Neutrophil (primary cell): ENCODE data around the gene GPC4.

ENCODE experiments used
- H3K27ac ChIP-seq: fragments of 200-600 bp; sonication (generic); 2 replicates; pipeline ENCODE4 v1.5.1; 2016; ENCODE audit warnings: mild to moderate bottlenecking, moderate library complexity
- H3K27me3 ChIP-seq: fragments of 200-600 bp; sonication (generic); 2 replicates; pipeline ENCODE4 v1.6.0; 2016; ENCODE audit warnings: mild to moderate bottlenecking
- H3K36me3 ChIP-seq: fragments of 200-600 bp; sonication (generic); 2 replicates; pipeline ENCODE4 v1.5.1; 2017
- H3K4me1 ChIP-seq, 2 experiments: fragments of 200-600 bp in 1 of 2; sonication (generic) in 1 of 2; 1 replicate in 1 of 2; 2 replicates in 1 of 2; pipeline versions ENCODE4 v1.5.1 to v1.6.1; 2013 to 2016; ENCODE audit warnings: low read depth in 1 of 2, low read length in 1 of 2, mild to moderate bottlenecking in 1 of 2, moderate library complexity in 1 of 2; ENCODE audit not compliant: control insufficient read depth in 1 of 2, insufficient read depth in 1 of 2
- H3K4me3 ChIP-seq, 2 experiments: fragments of 200-600 bp in 1 of 2; sonication (generic) in 1 of 2; 1 replicate in 1 of 2; 2 replicates in 1 of 2; pipeline ENCODE4 v1.5.1; 2013 to 2016; ENCODE audit warnings: low read depth in 1 of 2, low read length in 1 of 2, mild to moderate bottlenecking in 1 of 2, moderate library complexity in 1 of 2
- H3K9me3 ChIP-seq: fragments of 200-600 bp; sonication (generic); 2 replicates; pipeline ENCODE4 v1.5.1; 2016
- TF ChIP-seq, protein P1 (sequence below): fragments of 200-600 bp; sonication (generic); IDR thresholded peaks from 2 replicates; pipeline ENCODE4 v1.5.1; 2016; ENCODE audit warnings: antibody characterized with exemption

The GPC4 gene

DNA sequence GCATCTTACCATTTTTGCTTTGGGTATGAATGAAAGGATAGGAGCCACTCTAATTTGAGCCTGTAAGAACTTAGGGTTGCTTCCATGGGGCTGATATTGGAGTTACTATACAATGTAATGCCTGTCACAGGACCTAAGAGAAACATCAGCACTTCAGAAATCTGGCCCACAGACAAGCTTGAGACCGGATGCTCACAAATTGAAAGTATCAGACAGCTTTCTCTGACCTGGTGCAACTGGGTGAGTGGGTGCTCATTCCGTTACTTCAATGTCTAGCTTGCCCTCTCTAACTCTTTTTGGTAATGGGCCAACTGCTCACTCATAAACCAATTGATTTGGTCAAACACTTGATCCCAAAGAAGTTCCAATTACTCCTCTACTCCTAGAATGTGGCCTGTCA lies 62.1 kb downstream of the GPC4 start:
- Histone ChIP-seq H3K36me3 (no peaks in the 10 kb centered on the region), H3K27me3 (no peaks in the 10 kb centered on the region), H3K9me3 (no peaks in the 10 kb centered on the region), H3K4me1 (no peaks in the 10 kb centered on the region), H3K4me3 (no peak overlapping the region), H3K27ac (no peak overlapping the region)
- TF ChIP-seq, protein P1, sequence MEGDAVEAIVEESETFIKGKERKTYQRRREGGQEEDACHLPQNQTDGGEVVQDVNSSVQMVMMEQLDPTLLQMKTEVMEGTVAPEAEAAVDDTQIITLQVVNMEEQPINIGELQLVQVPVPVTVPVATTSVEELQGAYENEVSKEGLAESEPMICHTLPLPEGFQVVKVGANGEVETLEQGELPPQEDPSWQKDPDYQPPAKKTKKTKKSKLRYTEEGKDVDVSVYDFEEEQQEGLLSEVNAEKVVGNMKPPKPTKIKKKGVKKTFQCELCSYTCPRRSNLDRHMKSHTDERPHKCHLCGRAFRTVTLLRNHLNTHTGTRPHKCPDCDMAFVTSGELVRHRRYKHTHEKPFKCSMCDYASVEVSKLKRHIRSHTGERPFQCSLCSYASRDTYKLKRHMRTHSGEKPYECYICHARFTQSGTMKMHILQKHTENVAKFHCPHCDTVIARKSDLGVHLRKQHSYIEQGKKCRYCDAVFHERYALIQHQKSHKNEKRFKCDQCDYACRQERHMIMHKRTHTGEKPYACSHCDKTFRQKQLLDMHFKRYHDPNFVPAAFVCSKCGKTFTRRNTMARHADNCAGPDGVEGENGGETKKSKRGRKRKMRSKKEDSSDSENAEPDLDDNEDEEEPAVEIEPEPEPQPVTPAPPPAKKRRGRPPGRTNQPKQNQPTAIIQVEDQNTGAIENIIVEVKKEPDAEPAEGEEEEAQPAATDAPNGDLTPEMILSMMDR = no peak

DNA sequence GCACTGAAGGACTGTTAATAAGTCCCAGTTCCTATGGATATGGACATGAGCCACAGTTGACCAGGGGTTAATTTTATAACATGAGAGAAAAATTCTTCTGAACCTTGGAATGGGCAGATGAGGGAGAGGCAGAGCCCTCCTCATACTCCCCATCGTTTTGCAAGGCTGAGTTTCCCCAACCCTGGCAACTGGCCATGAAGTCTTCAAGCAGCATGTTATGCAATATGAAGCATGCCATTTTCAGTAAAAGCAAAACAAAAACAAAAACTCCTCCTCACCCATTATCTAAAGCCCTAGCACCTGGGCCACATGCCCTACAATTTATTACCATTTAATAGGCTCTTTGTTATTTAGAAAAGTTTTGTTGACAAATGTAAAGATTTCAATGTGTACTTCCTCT lies 64.5 kb downstream of the GPC4 start:
- H3K36me3 ChIP-seq = no peaks in the 10 kb centered on the region

DNA sequence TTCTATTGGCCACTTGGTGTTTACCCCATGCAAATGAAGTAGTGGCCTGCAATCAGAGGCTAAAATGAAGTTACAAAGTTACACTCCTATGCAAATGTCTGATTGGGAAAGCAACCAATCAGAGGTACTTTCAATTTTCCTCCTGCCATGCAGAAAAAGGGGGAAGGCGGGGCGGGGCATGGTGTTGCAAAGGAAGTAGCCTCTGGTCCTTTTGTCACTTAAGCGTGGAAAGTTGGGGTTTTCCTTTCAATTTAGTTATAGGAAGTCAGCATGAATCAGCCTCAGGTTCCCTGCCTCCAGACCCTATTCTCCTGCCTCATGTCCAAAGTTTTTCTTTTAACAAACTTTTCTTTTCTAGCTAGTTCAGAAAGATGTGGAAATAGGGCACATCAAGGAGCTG lies 69.3 kb downstream of the GPC4 start:
- TF ChIP-seq, protein P1 = no peak
- H3K4me1 ChIP-seq = no peaks in the 10 kb centered on the region
- H3K4me3 ChIP-seq = no peak overlapping the region
- no peaks in the 10 kb centered on the region for H3K36me3 ChIP-seq
- no peaks in the 10 kb centered on the region for H3K9me3 ChIP-seq
- no peak overlapping the region for H3K27ac ChIP-seq
- no peaks in the 10 kb centered on the region for H3K27me3 ChIP-seq

More for the DNA sequence above, 64.5 kb downstream of the GPC4 start:
- Histone ChIP-seq H3K4me3 (no peak overlapping the region), H3K9me3 (no peaks in the 10 kb centered on the region), H3K27ac (no peak overlapping the region), H3K27me3 (no peaks in the 10 kb centered on the region), H3K4me1 (no peaks in the 10 kb centered on the region)
- TF ChIP-seq, protein P1 = no peak

DNA sequence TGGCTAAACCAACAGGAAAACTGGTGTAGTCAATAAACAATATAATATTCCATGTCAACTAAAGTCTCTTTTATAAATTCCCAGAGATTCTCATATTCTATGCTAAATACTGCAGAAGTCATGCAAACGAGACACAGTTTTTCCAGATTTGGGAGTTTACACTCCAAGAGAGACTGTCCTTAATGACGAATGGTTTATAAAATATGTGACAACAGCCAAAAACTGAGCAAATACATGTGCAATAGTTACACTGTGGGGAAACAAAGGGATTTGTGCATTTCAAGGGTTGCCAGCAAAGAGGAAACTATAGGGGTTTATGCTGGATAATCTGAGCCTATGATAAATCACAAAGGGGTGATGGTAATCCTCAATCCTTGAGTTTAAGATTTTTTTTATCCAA lies 75.7 kb downstream of the GPC4 start:
- Histone ChIP-seq H3K4me1 (no peaks in the 10 kb centered on the region), H3K9me3 (no peaks in the 10 kb centered on the region), H3K27me3 (no peaks in the 10 kb centered on the region), H3K36me3 (no peaks in the 10 kb centered on the region), H3K27ac (no peak overlapping the region), H3K4me3 (no peak overlapping the region)
- TF ChIP-seq, protein P1 = no peak

DNA sequence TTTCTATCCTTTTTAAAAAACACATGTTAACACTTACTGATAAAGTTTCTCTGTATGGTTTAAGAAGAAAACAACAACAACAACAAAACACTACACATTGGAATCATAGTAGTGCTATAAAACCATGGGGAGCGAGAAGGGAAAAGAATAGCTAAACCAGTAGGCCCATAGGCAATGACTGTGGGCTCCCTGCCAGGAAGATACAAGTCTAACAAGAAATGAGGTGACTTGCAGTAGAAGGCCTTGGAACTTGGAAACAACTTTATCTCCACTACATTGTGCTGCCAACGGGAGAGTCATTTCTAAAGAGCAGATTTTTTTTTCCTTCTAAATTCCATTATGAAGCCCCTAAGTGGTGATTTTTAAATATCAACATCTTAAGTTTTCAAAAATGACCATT lies 78.0 kb downstream of the GPC4 start:
- TF ChIP-seq, protein P1 = no peak
- Histone ChIP-seq H3K4me3 (no peak overlapping the region), H3K27me3 (no peaks in the 10 kb centered on the region), H3K9me3 (no peaks in the 10 kb centered on the region), H3K4me1 (no peaks in the 10 kb centered on the region), H3K27ac (no peak overlapping the region), H3K36me3 (no peaks in the 10 kb centered on the region)

DNA sequence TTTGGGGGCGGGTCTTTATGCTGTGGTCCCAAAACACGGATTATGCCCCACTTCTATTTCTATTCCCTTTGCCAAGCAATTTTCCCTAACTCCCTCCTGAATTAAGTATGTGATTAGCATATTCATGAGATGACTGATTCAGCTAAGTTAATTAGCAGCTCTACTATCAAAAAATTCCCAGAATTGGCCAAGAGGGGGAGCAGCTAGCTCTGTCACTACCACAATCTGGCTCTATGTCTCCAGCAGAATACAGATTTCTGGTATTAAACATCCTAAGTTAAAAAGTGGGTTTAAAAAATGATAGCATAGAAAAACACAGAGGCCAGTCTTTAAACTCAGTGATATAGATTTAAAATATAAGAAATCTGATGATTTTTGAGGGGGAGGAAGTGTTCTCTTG lies 80.3 kb downstream of the GPC4 start:
- no peaks in the 10 kb centered on the region for H3K9me3 ChIP-seq
- H3K27ac ChIP-seq = no peak overlapping the region
- H3K4me1 ChIP-seq = no peaks in the 10 kb centered on the region
- H3K27me3 ChIP-seq = no peaks in the 10 kb centered on the region
- TF ChIP-seq, protein P1 = no peak
- no peaks in the 10 kb centered on the region for H3K36me3 ChIP-seq
- no peak overlapping the region for H3K4me3 ChIP-seq
